ENCODE data around the gene PDE4B. TPM values are rescaled to one million over a fixed set of nuclear protein-coding genes. Genes with fewer than 3 reads are reported as not detected.

Gene PDE4B
- total RNA-seq, 2 donors from 2014 or later: 4.3 to 18.0 TPM

DNA sequence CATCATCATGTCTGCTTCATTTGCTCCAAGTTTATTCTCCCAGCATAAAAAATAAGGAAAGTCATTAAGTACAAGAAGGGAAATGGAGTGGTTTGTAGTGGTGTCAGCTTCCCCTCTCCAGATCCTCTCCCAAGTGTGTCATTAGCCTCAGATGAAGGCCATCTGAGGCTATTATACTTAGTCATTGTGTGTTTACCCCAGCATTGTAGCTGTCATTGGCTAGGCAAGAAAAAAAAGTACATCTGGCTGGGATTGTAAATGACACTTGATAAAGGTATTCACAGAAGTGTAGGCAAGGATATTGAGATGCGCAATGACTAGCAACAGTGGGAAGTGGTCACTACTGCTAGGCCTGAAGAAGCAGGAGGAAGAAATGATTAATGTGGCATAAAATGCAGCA lies 424.3 kb downstream of the PDE4B start:
- Histone ChIP-seq H3K4me1 (ENCODE audit: control insufficient read depth, insufficient read depth, low read length) (no peaks in the 10 kb centered on the region), H3K4me3 (ENCODE audit: low read length) (no peak overlapping the region), H3K27me3 (ENCODE audit: control insufficient read depth, insufficient read depth, low read length, poor library complexity, severe bottlenecking) (no peaks in the 10 kb centered on the region), H3K27ac (ENCODE audit: low read depth, low read length) (no peak overlapping the region), H3K9me3 (ENCODE audit: control insufficient read depth, low read length) (no peaks in the 10 kb centered on the region), H3K9ac (ENCODE audit: extremely low read depth, low read length, poor library complexity, severe bottlenecking) (no peak overlapping the region), H3K36me3 (ENCODE audit: control insufficient read depth, insufficient read depth, low read length) (no peaks in the 10 kb centered on the region)
- WGBS, 2 experiments (ENCODE audit: insufficient coverage in 1 of 2, insufficient read length in 1 of 2): 100% methylated on average over 1 of the region's 1 CpG
- H3K27ac Mint-ChIP-seq: no peak overlapping the region
- H3K4me1 Mint-ChIP-seq: no peaks in the 10 kb centered on the region
- H3K27me3 Mint-ChIP-seq (ENCODE audit: insufficient read depth): no peaks in the 10 kb centered on the region
- TF ChIP-seq, protein P1, sequence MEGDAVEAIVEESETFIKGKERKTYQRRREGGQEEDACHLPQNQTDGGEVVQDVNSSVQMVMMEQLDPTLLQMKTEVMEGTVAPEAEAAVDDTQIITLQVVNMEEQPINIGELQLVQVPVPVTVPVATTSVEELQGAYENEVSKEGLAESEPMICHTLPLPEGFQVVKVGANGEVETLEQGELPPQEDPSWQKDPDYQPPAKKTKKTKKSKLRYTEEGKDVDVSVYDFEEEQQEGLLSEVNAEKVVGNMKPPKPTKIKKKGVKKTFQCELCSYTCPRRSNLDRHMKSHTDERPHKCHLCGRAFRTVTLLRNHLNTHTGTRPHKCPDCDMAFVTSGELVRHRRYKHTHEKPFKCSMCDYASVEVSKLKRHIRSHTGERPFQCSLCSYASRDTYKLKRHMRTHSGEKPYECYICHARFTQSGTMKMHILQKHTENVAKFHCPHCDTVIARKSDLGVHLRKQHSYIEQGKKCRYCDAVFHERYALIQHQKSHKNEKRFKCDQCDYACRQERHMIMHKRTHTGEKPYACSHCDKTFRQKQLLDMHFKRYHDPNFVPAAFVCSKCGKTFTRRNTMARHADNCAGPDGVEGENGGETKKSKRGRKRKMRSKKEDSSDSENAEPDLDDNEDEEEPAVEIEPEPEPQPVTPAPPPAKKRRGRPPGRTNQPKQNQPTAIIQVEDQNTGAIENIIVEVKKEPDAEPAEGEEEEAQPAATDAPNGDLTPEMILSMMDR (conservative IDR thresholded peaks at IDR 0.05): no peak
- H3K4me3 Mint-ChIP-seq: no peak overlapping the region
- no peaks in the 10 kb centered on the region for H3K9me3 Mint-ChIP-seq
- no peak for DNase-seq
- H3K36me3 Mint-ChIP-seq (ENCODE audit: low read depth): no peaks in the 10 kb centered on the region

DNA sequence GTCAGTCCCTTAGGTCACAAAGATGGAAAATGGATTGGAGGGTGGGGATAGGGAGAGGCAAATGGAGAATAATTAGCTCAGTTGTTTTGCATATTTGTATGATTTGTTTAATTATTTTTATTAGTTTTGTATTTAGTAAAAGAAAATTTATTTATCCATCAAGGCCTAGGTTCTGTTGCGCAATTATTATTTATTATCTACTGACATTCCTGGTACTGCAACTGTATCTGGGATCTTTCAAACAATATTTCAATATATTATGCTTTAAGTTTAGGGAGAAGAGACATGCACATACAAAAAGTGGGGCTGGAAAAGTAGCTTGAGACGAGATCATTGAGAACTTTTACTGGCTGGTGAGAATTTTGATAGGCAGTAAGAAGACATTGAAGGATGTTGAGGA lies 424.9 kb downstream of the PDE4B start:
- H3K27me3 Mint-ChIP-seq (ENCODE audit: insufficient read depth): no peaks in the 10 kb centered on the region
- Histone ChIP-seq H3K27ac (ENCODE audit: low read depth, low read length) (no peak overlapping the region), H3K36me3 (ENCODE audit: control insufficient read depth, insufficient read depth, low read length) (no peaks in the 10 kb centered on the region), H3K27me3 (ENCODE audit: control insufficient read depth, insufficient read depth, low read length, poor library complexity, severe bottlenecking) (no peaks in the 10 kb centered on the region), H3K9me3 (ENCODE audit: control insufficient read depth, low read length) (no peaks in the 10 kb centered on the region), H3K9ac (ENCODE audit: extremely low read depth, low read length, poor library complexity, severe bottlenecking) (no peak overlapping the region), H3K4me1 (ENCODE audit: control insufficient read depth, insufficient read depth, low read length) (no peaks in the 10 kb centered on the region), H3K4me3 (ENCODE audit: low read length) (no peak overlapping the region)
- TF ChIP-seq, protein P1 (conservative IDR thresholded peaks at IDR 0.05): no peak
- no peak for DNase-seq
- 89 to 100% methylated on average over 1 of the region's 2 CpGs for WGBS, 2 experiments (ENCODE audit: insufficient coverage in 1 of 2, insufficient read length in 1 of 2)
- no peak overlapping the region for H3K4me3 Mint-ChIP-seq
- no peaks in the 10 kb centered on the region for H3K4me1 Mint-ChIP-seq
- H3K9me3 Mint-ChIP-seq: no peaks in the 10 kb centered on the region
- no peaks in the 10 kb centered on the region for H3K36me3 Mint-ChIP-seq (ENCODE audit: low read depth)
- no peak overlapping the region for H3K27ac Mint-ChIP-seq

DNA sequence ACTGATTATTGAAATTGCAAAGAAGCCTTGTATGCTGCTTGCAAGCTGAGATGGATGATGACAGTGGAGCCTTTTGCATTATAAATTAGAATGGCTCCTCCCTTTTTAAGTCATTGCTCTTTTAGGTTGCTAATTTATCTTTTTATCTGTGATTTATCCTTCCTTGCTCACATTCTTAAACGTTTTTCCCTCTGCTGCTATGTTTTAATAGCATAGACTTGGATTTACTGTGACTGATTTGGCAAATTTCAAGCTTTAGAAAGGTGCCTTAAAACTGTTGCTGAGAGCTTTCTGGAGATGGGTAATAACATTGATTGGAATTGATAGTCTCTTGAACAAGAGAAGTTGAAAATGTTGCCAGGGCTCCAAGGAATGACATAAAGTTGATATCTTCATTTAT lies 427.8 kb downstream of the PDE4B start:
- Histone ChIP-seq H3K36me3 (ENCODE audit: control insufficient read depth, insufficient read depth, low read length) (no peaks in the 10 kb centered on the region), H3K27ac (ENCODE audit: low read depth, low read length) (no peak overlapping the region), H3K4me1 (ENCODE audit: control insufficient read depth, insufficient read depth, low read length) (no peaks in the 10 kb centered on the region), H3K4me3 (ENCODE audit: low read length) (no peak overlapping the region), H3K9ac (ENCODE audit: extremely low read depth, low read length, poor library complexity, severe bottlenecking) (no peak overlapping the region), H3K9me3 (ENCODE audit: control insufficient read depth, low read length) (no peaks in the 10 kb centered on the region), H3K27me3 (ENCODE audit: control insufficient read depth, insufficient read depth, low read length, poor library complexity, severe bottlenecking) (no peaks in the 10 kb centered on the region)
- DNase-seq: no peak
- no peaks in the 10 kb centered on the region for H3K36me3 Mint-ChIP-seq (ENCODE audit: low read depth)
- H3K4me3 Mint-ChIP-seq: no peak overlapping the region
- H3K4me1 Mint-ChIP-seq: no peaks in the 10 kb centered on the region
- TF ChIP-seq, protein P1 (conservative IDR thresholded peaks at IDR 0.05): no peak
- whole genome bisulfite sequencing, 2 experiments (ENCODE audit: insufficient coverage in 1 of 2, insufficient read length in 1 of 2): 38% methylated on average over 1 of the region's 1 CpG; no CpG with 5 or more reads in 1 of the 2 experiments
- no peaks in the 10 kb centered on the region for H3K27me3 Mint-ChIP-seq (ENCODE audit: insufficient read depth)
- H3K9me3 Mint-ChIP-seq: no peaks in the 10 kb centered on the region
- no peak overlapping the region for H3K27ac Mint-ChIP-seq

Data from endodermal cell (in vitro differentiated cells).